ENCODE measurements around the gene DGKB. TPM values are rescaled to one million over a fixed set of nuclear protein-coding genes. Genes with fewer than 3 reads are reported as not detected.
A peak's percentile ranks its signal among the peaks of the same experiment; 100 is the strongest.

The DGKB gene
- polyA plus RNA-seq, 4 donors, result 0.19 to 0.31 TPM; not detected in 2

DNA sequence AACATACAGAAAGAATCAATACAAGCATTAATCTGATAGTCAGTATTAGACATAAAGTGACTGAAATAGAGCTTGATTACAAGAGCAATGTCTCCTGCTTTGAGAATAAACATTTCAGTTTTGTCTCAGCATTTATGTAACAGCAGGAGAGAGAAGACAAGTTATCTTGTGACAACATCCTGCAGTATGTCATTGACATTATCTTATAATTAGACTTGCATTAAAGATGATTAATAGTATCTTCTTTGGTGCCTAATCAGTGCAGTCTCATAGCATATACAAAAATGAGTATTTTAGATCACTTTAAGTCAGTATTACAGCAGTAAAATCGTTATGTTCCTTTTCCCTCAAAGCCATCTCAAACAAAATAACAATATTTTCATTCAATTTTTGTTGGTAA, 477.0 kb downstream of the DGKB start:
- no peak for FAIRE-seq

DNA sequence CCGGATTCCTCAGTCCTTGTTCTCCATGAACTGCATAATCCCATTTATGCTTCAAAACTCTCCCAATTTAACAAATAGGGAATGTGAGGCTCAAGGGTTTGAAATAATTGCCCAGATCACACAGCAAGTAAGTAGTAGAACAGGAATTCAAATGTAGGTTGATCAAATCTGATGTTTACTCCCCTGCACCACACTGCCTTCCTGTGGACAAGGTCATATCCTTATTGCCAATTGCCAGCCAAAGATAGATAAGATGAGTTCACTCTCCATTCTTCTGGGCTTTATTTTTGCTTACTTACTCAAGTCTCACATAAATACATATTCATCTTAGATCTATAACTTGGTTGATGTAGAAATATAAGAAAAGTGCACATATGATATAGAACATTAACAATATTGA, 477.9 kb downstream of the DGKB start:
- 97 to 100% (median 98%) methylated on average over 1 of the region's 1 CpG for WGBS, 3 donors

More for the DNA sequence above, 477.0 kb downstream of the DGKB start:
- Histone ChIP-seq H3K27ac (ENCODE audit: low read depth in 1 of 3, low read length in 2 of 3) (no peak overlapping the region), H3K9me3 (ENCODE audit: control insufficient read depth in 2 of 2, insufficient read depth in 1 of 2, low read depth in 1 of 2, low read length in 1 of 2) (peaks cover 0 to 4% of the 10 kb centered on the region in 2 donors), H3K4me3 (ENCODE audit: low read depth in 1 of 3, low read length in 3 of 3) (no peak overlapping the region), H3K4me1 (ENCODE audit: control insufficient read depth in 3 of 3, insufficient read depth in 2 of 3, low read depth in 1 of 3, low read length in 2 of 3) (no peaks in the 10 kb centered on the region), H3K27me3 (ENCODE audit: control insufficient read depth in 3 of 3, insufficient read depth in 3 of 3, low read length in 3 of 3) (no peaks in the 10 kb centered on the region), H3K36me3 (ENCODE audit: control insufficient read depth in 3 of 3, insufficient read depth in 2 of 3, low read depth in 1 of 3, low read length in 3 of 3) (no peaks in the 10 kb centered on the region)
- 34 to 59% (median 35%) methylated on average over 1 of the region's 1 CpG for WGBS, 3 donors
- no peak for DNase-seq

DNA sequence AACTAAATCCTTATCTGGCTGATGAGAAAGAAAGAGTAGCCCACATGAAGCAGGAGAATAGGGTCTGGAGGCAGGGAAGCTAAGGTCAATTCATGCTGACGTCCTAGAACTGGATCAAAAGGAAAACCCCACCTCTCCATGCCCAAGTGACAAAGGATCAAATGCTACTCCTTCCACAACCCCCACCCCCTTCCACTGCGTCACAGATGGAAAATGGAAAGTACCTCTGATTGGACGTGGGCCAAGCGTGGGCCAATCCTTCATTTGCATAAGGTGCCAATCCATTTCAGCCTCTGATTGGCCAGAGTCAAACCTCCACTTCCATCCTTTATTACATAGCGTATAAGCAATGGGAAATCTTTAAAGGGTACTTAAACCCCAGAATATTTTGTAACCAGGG, 481.8 kb downstream of the DGKB start:
- H3K4me3 ChIP-seq (ENCODE audit: low read depth in 1 of 3, low read length in 3 of 3), result no peak overlapping the region
- H3K27me3 ChIP-seq (ENCODE audit: control insufficient read depth in 3 of 3, insufficient read depth in 3 of 3, low read length in 3 of 3), result no peaks in the 10 kb centered on the region
- FAIRE-seq, result no peak
- H3K4me1 ChIP-seq (ENCODE audit: control insufficient read depth in 3 of 3, insufficient read depth in 2 of 3, low read depth in 1 of 3, low read length in 2 of 3), result peaks cover 0 to 3% (median 0%) of the 10 kb centered on the region in 3 donors
- no peaks in the 10 kb centered on the region for H3K36me3 ChIP-seq (ENCODE audit: control insufficient read depth in 3 of 3, insufficient read depth in 2 of 3, low read depth in 1 of 3, low read length in 3 of 3)
- H3K27ac ChIP-seq (ENCODE audit: low read depth in 1 of 3, low read length in 2 of 3), result no peak overlapping the region
- H3K9me3 ChIP-seq (ENCODE audit: control insufficient read depth in 2 of 2, insufficient read depth in 1 of 2, low read depth in 1 of 2, low read length in 1 of 2), result peaks cover 0 to 6% of the 10 kb centered on the region in 2 donors
- DNase-seq, result no peak
- WGBS, 3 donors, result 61 to 75% (median 62%) methylated on average over 5 of the region's 5 CpGs

More for the DNA sequence above, 477.9 kb downstream of the DGKB start:
- H3K36me3 ChIP-seq (ENCODE audit: control insufficient read depth in 3 of 3, insufficient read depth in 2 of 3, low read depth in 1 of 3, low read length in 3 of 3), result no peaks in the 10 kb centered on the region
- no peak overlapping the region for H3K4me3 ChIP-seq (ENCODE audit: low read depth in 1 of 3, low read length in 3 of 3)
- DNase-seq (no peak), FAIRE-seq (no peak)
- peaks cover 0 to 4% of the 10 kb centered on the region in 2 donors for H3K9me3 ChIP-seq (ENCODE audit: control insufficient read depth in 2 of 2, insufficient read depth in 1 of 2, low read depth in 1 of 2, low read length in 1 of 2)
- H3K27me3 ChIP-seq (ENCODE audit: control insufficient read depth in 3 of 3, insufficient read depth in 3 of 3, low read length in 3 of 3), result no peaks in the 10 kb centered on the region
- H3K27ac ChIP-seq (ENCODE audit: low read depth in 1 of 3, low read length in 2 of 3), result no peak overlapping the region
- peaks cover 0 to 2% (median 0%) of the 10 kb centered on the region in 3 donors for H3K4me1 ChIP-seq (ENCODE audit: control insufficient read depth in 3 of 3, insufficient read depth in 2 of 3, low read depth in 1 of 3, low read length in 2 of 3)

DNA sequence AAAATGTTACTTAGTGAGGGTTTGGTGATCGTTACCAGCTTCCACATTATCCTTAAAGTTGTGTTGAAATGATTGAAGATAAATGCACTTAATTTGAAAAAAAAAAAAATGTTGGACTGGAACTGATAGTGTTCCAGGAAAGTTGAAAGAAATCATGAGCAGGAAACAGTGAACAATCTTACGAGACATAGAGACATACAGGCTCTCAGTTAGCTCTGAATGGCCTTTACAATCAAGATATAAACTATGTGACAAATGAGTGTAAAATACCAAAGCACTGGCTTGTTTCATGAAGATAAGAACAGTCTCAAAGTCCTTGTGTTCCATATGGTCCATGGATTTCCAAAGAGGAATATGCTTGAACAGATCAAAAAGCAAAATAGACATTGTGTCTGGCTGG, 483.0 kb downstream of the DGKB start:
- H3K27me3 ChIP-seq (ENCODE audit: control insufficient read depth in 3 of 3, insufficient read depth in 3 of 3, low read length in 3 of 3), result no peaks in the 10 kb centered on the region
- FAIRE-seq (no peak), DNase-seq (peak in 1 of 2 donors; percentile 60)
- no peaks in the 10 kb centered on the region for H3K36me3 ChIP-seq (ENCODE audit: control insufficient read depth in 3 of 3, insufficient read depth in 2 of 3, low read depth in 1 of 3, low read length in 3 of 3)
- H3K4me1 ChIP-seq (ENCODE audit: control insufficient read depth in 3 of 3, insufficient read depth in 2 of 3, low read depth in 1 of 3, low read length in 2 of 3), result peaks cover 0 to 3% (median 0%) of the 10 kb centered on the region in 3 donors
- 12 to 33% (median 25%) methylated on average over 2 of the region's 2 CpGs for WGBS, 3 donors
- H3K27ac ChIP-seq (ENCODE audit: low read depth in 1 of 3, low read length in 2 of 3), result peak overlapping the region in 1 of 3 donors; percentile 52
- H3K9me3 ChIP-seq (ENCODE audit: control insufficient read depth in 2 of 2, insufficient read depth in 1 of 2, low read depth in 1 of 2, low read length in 1 of 2), result peaks cover 0 to 6% of the 10 kb centered on the region in 2 donors
- H3K4me3 ChIP-seq (ENCODE audit: low read depth in 1 of 3, low read length in 3 of 3), result no peak overlapping the region

DNA sequence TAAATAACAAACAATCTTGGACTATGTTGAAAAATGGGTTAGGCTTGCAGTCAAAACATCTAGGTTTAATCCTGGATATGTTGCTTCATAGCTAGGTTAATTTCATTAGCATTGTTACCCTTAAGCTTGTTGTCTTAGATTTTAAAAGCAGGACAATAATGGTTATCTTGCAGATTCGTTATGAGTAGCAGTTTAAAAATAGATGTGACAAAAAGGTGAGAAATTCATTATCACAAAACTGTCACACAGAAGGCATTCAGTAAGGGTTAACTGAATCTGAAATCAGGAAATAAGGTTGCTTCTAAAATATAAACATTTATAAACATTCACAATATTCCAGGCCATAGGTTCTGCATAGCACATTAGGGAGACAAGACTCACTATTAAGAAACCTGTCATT, 483.9 kb downstream of the DGKB start:
- no peaks in the 10 kb centered on the region for H3K36me3 ChIP-seq (ENCODE audit: control insufficient read depth in 3 of 3, insufficient read depth in 2 of 3, low read depth in 1 of 3, low read length in 3 of 3)
- no peak overlapping the region for H3K27ac ChIP-seq (ENCODE audit: low read depth in 1 of 3, low read length in 2 of 3)
- DNase-seq (no peak), FAIRE-seq (no peak)
- 28 to 55% (median 41%) methylated on average over 1 of the region's 1 CpG for WGBS, 3 donors
- H3K4me1 ChIP-seq (ENCODE audit: control insufficient read depth in 3 of 3, insufficient read depth in 2 of 3, low read depth in 1 of 3, low read length in 2 of 3), result peaks cover 0 to 3% (median 0%) of the 10 kb centered on the region in 3 donors
- H3K4me3 ChIP-seq (ENCODE audit: low read depth in 1 of 3, low read length in 3 of 3), result no peak overlapping the region
- H3K9me3 ChIP-seq (ENCODE audit: control insufficient read depth in 2 of 2, insufficient read depth in 1 of 2, low read depth in 1 of 2, low read length in 1 of 2), result peaks cover 0 to 6% of the 10 kb centered on the region in 2 donors
- H3K27me3 ChIP-seq (ENCODE audit: control insufficient read depth in 3 of 3, insufficient read depth in 3 of 3, low read length in 3 of 3), result no peaks in the 10 kb centered on the region

DNA sequence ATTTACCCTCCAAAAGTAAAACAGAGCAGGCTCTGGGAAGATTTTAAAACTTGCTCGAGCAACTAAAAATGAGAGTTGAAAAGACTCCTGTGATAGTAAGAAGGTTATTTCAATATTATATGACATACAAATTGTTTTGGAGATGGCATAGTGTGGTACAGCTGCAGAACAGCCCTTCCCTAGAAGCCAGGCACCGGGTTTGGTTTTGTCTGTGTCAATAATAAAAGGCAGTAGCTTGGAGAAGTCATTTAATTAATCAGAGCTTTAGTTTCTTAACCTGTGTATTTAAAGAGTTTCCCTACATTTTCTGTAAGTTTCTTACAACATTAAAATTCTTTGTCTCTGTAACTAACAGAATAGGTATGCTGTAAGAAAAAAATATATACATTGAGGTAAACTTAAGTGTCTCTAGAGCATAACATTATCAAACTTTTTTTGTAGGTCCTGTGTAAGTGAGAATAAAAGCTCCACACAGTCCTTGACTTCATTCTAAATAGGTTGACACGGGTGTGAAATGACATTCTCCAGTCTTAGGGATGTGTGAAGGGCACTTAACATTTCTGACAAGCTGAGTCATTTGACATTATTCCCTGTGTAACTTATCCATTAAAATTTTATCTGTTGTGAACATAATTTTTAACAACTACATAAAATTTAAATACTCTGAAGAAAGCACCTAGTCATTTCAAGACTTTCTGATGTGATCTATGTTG, 488.1 kb downstream of the DGKB start:
- DNase-seq, result no peak
- H3K9me3 ChIP-seq (ENCODE audit: control insufficient read depth in 2 of 2, insufficient read depth in 1 of 2, low read depth in 1 of 2, low read length in 1 of 2), result peaks cover 0 to 3% of the 10 kb centered on the region in 2 donors
- no peak overlapping the region for H3K4me3 ChIP-seq (ENCODE audit: low read depth in 1 of 3, low read length in 3 of 3)
- H3K27me3 ChIP-seq (ENCODE audit: control insufficient read depth in 3 of 3, insufficient read depth in 3 of 3, low read length in 3 of 3), result no peaks in the 10 kb centered on the region
- no peak overlapping the region for H3K27ac ChIP-seq (ENCODE audit: low read depth in 1 of 3, low read length in 2 of 3)
- no peaks in the 10 kb centered on the region for H3K36me3 ChIP-seq (ENCODE audit: control insufficient read depth in 3 of 3, insufficient read depth in 2 of 3, low read depth in 1 of 3, low read length in 3 of 3)
- FAIRE-seq, result no peak
- WGBS, 3 donors, result 55 to 63% (median 55%) methylated on average over 3 of the region's 3 CpGs
- no peaks in the 10 kb centered on the region for H3K4me1 ChIP-seq (ENCODE audit: control insufficient read depth in 3 of 3, insufficient read depth in 2 of 3, low read depth in 1 of 3, low read length in 2 of 3)

DNA sequence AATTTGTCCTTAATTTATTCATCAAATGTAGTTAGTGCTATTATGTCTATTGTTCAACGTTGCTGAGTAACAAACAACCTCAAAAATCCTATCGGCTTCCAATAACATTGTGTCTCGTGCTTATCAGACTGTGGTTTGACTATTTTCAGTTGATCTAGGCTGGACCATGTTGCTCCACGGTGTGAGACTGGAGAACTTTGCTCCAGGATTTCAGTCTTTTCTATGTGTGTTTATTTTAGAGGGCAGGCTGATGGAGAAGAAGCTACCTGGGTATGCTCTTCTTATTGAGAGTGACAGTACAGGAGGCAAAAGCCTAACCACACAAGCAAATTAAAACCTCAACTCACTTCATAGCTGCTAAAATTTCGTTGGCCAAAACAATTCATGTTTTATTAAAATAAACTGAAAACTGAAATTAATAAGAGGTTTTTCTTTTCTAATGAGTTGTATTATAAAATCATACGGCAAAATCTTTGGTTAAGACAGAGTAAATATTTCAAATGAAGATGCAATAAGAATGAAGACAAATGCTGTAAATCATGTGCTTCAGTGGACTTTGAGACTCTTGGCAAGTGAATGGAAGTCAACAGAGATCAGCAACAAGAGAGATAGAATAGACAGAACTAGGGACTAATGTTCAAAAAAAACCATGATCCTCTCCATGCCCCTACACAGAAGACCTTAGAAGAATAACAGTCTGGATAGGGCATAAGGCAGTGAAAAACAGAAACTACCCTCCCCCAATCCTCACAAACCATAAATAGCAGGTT, 495.1 kb downstream of the DGKB start:
- Histone ChIP-seq H3K27me3 (ENCODE audit: control insufficient read depth in 3 of 3, insufficient read depth in 3 of 3, low read length in 3 of 3) (no peaks in the 10 kb centered on the region), H3K27ac (ENCODE audit: low read depth in 1 of 3, low read length in 2 of 3) (no peak overlapping the region), H3K36me3 (ENCODE audit: control insufficient read depth in 3 of 3, insufficient read depth in 2 of 3, low read depth in 1 of 3, low read length in 3 of 3) (no peaks in the 10 kb centered on the region), H3K9me3 (ENCODE audit: control insufficient read depth in 2 of 2, insufficient read depth in 1 of 2, low read depth in 1 of 2, low read length in 1 of 2) (no peaks in the 10 kb centered on the region), H3K4me3 (ENCODE audit: low read depth in 1 of 3, low read length in 3 of 3) (no peak overlapping the region), H3K4me1 (ENCODE audit: control insufficient read depth in 3 of 3, insufficient read depth in 2 of 3, low read depth in 1 of 3, low read length in 2 of 3) (no peaks in the 10 kb centered on the region)
- WGBS, 3 donors, result 47 to 59% (median 50%) methylated on average over 6 of the region's 6 CpGs
- DNase-seq (peak in 1 of 2 donors; percentile 33), FAIRE-seq (no peak)

DNA sequence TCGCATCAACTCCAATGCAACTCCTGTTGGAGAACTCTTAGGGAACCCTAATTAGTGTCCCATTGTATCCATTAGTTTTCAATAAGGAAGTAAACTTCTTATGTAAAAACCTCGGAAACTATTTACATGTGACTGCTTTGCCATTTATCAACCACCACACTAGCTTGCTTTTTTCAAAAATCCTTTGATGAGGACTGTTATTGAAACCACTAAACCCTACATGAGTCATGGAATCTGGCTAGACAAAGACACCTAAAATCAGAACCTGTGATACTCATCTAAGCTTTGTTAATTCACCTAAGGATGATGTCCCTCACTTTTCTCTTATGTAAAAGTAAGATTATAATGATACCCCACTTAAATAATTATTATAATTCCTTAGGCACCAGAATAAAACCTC, 499.0 kb downstream of the DGKB start:
- FAIRE-seq (no peak), DNase-seq (no peak)
- WGBS, 3 donors, result 71 to 76% (median 71%) methylated on average over 2 of the region's 2 CpGs
- Histone ChIP-seq H3K9me3 (ENCODE audit: control insufficient read depth in 2 of 2, insufficient read depth in 1 of 2, low read depth in 1 of 2, low read length in 1 of 2) (no peaks in the 10 kb centered on the region), H3K4me1 (ENCODE audit: control insufficient read depth in 3 of 3, insufficient read depth in 2 of 3, low read depth in 1 of 3, low read length in 2 of 3) (no peaks in the 10 kb centered on the region), H3K36me3 (ENCODE audit: control insufficient read depth in 3 of 3, insufficient read depth in 2 of 3, low read depth in 1 of 3, low read length in 3 of 3) (no peaks in the 10 kb centered on the region), H3K27ac (ENCODE audit: low read depth in 1 of 3, low read length in 2 of 3) (no peak overlapping the region), H3K27me3 (ENCODE audit: control insufficient read depth in 3 of 3, insufficient read depth in 3 of 3, low read length in 3 of 3) (no peaks in the 10 kb centered on the region), H3K4me3 (ENCODE audit: low read depth in 1 of 3, low read length in 3 of 3) (no peak overlapping the region)
